Activated B cell treated with CpG ODN at 0.5 μM for 24 hours (primary cell): Measurements from ENCODE around the gene PAN3. TPM values are rescaled to one million over a fixed set of nuclear protein-coding genes. Genes with fewer than 3 reads are reported as not detected.

ENCODE experiments used
- ATAC-seq: fragments of 200-7000 bp; cut with Tn5 transposase; one replicate; pipeline ENCODE4 v1.10.0; 2021; ENCODE audit warnings: low read depth, mild to moderate bottlenecking, moderate library complexity
- CTCF ChIA-PET: fragments of 350-600 bp; sonication (Branson Sonifier 250); formaldehyde crosslinking; loops from one replicate; lab custom pipeline; 2021; ENCODE audit warnings: antibody characterized with exemption; lab: Charles Lee
- POLR2A ChIA-PET: fragments of 350-600 bp; sonication (Branson Sonifier 250); formaldehyde crosslinking; loops from one replicate; lab custom pipeline; 2021; ENCODE audit warnings: antibody characterized with exemption; lab: Charles Lee
- DNase-seq: peaks from one replicate; pipeline ENCODE4 v3.0.0; 2022
- H3K27ac Mint-ChIP-seq: one replicate; pipeline ENCODE4 v1.8.0; 2020; ENCODE audit warnings: mixed read lengths
- H3K27me3 Mint-ChIP-seq: one replicate; pipeline ENCODE4 v1.8.0; 2021; ENCODE audit warnings: mixed read lengths
- H3K36me3 Mint-ChIP-seq: one replicate; pipeline ENCODE4 v1.8.0; 2021; ENCODE audit warnings: low read depth, mixed read lengths
- H3K4me1 Mint-ChIP-seq: one replicate; pipeline ENCODE4 v1.8.0; 2021; ENCODE audit warnings: mixed read lengths
- H3K4me3 Mint-ChIP-seq: one replicate; pipeline ENCODE4 v1.8.0; 2020; ENCODE audit warnings: mild to moderate bottlenecking, mixed read lengths
- H3K9me3 Mint-ChIP-seq: one replicate; pipeline ENCODE4 v1.8.0; 2020; ENCODE audit warnings: mixed read lengths
- intact Hi-C: fragments of 100-400 bp; cut with micrococcal nuclease; formaldehyde crosslinking; loops from one replicate; pipeline ENCODE4 v1.15.1; 2024
- total RNA-seq: library from RNA; stranded (reverse); gene quantifications from 2 replicates; pipeline ENCODE4 v1.2.3, GENCODE V29; 2022
- TF ChIP-seq, protein P1 (sequence below): fragments of 200-600 bp; IDR thresholded peaks from one replicate; pipeline ENCODE4 v1.8.0; 2022; ENCODE audit warnings: antibody characterized with exemption, mild to moderate bottlenecking

PAN3 gene
- total RNA-seq, 1 donor from 2014 or later, result 68.2 TPM

DNA sequence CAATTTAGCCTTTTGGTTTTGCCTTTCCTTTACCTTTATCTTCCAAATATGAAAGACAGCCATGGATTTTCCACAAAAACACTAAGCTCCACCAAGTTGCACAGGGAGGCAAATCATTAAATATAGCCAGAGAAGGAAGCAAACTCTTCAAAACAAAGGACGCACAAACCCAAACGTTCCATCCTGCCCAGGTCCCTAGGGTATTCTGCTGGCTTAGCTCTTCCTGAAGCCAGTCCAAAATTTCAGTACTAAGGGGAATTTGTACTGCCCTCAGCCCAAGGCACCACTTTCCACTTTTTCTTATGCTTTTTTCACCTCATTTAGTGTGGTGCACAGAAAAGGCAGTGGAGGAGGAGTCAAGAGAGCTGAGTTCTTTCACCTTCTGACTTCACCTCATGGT is 186.7 kb downstream of the PAN3 start:
- POLR2A ChIA-PET, result no interaction called here

DNA sequence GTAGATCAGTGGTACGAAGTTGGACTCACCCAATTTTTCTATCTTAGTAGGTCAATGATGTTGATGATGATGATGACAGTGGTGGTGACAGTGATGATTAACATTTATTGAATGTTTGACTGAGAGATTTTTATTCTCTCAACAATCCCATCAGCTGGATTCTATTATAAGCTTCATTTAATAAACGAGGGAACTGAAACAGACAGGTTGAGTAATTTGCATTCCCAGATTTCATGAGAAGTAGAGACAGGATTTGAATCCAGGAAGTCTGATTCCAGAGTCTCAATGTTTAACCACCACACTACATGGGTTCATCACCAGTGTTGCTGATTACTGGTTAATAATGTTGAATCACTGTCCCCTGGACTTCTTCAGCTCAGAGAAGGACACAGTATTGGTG is 187.7 kb downstream of the PAN3 start:
- ChIA-PET CTCF (interaction anchor here (4.6 to 5.9 kb wide), 2 partner anchors 312 to 471 kb away, joined by 50 to 79 read pairs; no protein-coding TSS in a partner anchor), POLR2A (interaction anchor here (0.7 kb wide), 1 partner anchor 66 kb away, joined by 5 read pairs; no protein-coding TSS in a partner anchor)
- ATAC-seq (no peak), DNase-seq (no peak)
- Mint-ChIP-seq H3K9me3 (no peaks in the 10 kb centered on the region), H3K4me1 (peaks cover 5% of the 10 kb centered on the region), H3K36me3 (no peaks in the 10 kb centered on the region), H3K27me3 (no peaks in the 10 kb centered on the region), H3K4me3 (no peak overlapping the region), H3K27ac (no peak overlapping the region)
- intact Hi-C loops, result no loop called here
- TF ChIP-seq, protein P1, sequence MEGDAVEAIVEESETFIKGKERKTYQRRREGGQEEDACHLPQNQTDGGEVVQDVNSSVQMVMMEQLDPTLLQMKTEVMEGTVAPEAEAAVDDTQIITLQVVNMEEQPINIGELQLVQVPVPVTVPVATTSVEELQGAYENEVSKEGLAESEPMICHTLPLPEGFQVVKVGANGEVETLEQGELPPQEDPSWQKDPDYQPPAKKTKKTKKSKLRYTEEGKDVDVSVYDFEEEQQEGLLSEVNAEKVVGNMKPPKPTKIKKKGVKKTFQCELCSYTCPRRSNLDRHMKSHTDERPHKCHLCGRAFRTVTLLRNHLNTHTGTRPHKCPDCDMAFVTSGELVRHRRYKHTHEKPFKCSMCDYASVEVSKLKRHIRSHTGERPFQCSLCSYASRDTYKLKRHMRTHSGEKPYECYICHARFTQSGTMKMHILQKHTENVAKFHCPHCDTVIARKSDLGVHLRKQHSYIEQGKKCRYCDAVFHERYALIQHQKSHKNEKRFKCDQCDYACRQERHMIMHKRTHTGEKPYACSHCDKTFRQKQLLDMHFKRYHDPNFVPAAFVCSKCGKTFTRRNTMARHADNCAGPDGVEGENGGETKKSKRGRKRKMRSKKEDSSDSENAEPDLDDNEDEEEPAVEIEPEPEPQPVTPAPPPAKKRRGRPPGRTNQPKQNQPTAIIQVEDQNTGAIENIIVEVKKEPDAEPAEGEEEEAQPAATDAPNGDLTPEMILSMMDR, result no peak

More for the DNA sequence above, 186.7 kb downstream of the PAN3 start:
- H3K27me3 Mint-ChIP-seq, result no peaks in the 10 kb centered on the region
- no peak for ATAC-seq
- intact Hi-C loops, result loop anchor here (2.0 kb wide), 3 partner anchors 354 to 1038 kb away; partner anchors contain the start of gene SLC46A3
- no peak for DNase-seq
- no peaks in the 10 kb centered on the region for H3K9me3 Mint-ChIP-seq
- no peak overlapping the region for H3K27ac Mint-ChIP-seq
- TF ChIP-seq, protein P1, result no peak
- CTCF ChIA-PET, result interaction anchor here (1.2 to 5.9 kb wide), 3 partner anchors 11 to 472 kb away, joined by 3 to 79 read pairs (median 50); no protein-coding TSS in a partner anchor
- no peaks in the 10 kb centered on the region for H3K36me3 Mint-ChIP-seq
- H3K4me3 Mint-ChIP-seq, result no peak overlapping the region
- peaks cover 5% of the 10 kb centered on the region for H3K4me1 Mint-ChIP-seq

DNA sequence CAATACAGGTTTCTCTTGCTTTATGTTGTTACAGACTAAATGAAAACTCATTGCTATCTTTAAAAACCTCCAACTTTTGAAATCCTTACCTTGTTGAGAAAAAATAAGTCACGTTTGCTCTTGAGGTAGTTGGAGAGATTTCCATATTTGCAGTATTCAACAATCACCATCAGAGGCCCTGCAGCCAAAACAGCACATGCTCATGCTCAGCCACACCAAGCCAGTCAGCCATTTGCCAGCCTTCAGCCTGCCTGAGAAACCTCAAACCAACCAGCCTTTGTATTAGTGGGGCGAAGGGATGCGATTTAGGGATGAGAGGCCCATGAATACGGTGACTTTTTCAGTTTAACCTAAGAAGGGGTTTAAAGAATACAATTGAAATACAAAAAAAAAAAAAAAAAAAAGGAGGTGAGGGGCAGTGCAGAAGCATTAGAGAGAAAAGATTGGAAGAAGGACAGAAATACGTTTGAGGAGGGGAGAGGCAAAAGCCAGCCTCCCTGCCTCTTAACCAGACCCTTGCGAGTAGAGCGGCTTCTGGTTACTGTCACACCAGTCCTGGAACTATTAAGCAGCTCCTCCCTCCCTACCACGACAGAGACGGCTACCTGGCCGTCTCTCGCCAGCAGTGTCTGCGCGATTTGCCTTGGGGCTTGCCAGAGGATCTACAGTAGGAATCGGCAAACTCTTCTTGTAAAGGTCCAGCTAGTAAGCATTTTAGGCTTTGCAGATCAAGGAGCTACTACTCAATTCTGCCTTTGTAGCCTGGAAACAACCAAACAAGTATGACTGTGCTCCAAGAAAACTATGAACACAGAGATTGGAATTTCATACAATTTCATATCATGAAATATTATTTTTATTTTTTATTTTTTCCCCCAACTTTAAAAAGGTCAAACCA is 189.3 kb downstream of the PAN3 start:
- Mint-ChIP-seq H3K4me3 (no peak overlapping the region), H3K4me1 (peaks cover 5% of the 10 kb centered on the region), H3K27me3 (no peaks in the 10 kb centered on the region), H3K36me3 (no peaks in the 10 kb centered on the region), H3K27ac (no peak overlapping the region), H3K9me3 (no peaks in the 10 kb centered on the region)
- POLR2A ChIA-PET, result interaction anchor here (0.6 kb wide), 1 partner anchor 160 kb away, joined by 7 read pairs; no protein-coding TSS in a partner anchor
- TF ChIP-seq, protein P1, result no peak
- CTCF ChIA-PET, result interaction anchor here (0.7 to 2.7 kb wide), 2 partner anchors 302 to 470 kb away, joined by 3 to 11 read pairs; no protein-coding TSS in a partner anchor
- DNase-seq (no peak), ATAC-seq (no peak)
- intact Hi-C loops, result no loop called here

DNA sequence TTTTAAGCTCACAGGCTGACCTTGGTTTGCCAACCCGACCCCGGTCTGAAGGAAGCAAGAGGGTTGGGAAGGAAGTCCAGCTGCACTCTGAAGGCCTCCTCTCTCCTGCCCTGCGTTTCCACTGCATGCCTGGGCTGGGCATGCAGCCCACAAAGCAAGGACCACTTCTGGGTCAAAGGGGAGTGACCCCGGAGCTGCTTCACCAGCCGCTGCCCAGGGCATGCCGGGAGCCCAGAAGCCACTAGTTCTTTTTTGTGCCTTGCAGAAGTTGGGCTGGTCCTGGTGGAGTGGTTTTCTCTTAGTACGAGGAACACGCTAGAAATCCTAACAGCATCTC is 189.9 kb downstream of the PAN3 start:
- Mint-ChIP-seq H3K4me3 (no peak overlapping the region), H3K9me3 (no peaks in the 10 kb centered on the region), H3K36me3 (no peaks in the 10 kb centered on the region), H3K27ac (no peak overlapping the region), H3K4me1 (peaks cover 5% of the 10 kb centered on the region), H3K27me3 (no peaks in the 10 kb centered on the region)
- TF ChIP-seq, protein P1, result no peak
- ChIA-PET CTCF (interaction anchor here (0.7 to 2.7 kb wide), 2 partner anchors 301 to 469 kb away, joined by 3 to 11 read pairs; no protein-coding TSS in a partner anchor), POLR2A (interaction anchor here (0.6 kb wide), 1 partner anchor 161 kb away, joined by 7 read pairs; no protein-coding TSS in a partner anchor)
- ATAC-seq, result no peak
- no peak for DNase-seq
- intact Hi-C loops, result no loop called here
